HCT116 (cell line): Measurements from ENCODE around the gene KHDC3L. TPM values are rescaled to one million over a fixed set of nuclear protein-coding genes. Genes with fewer than 3 reads are reported as not detected.

ENCODE experiments used
- ATAC-seq: fragments of 200-7000 bp; cut with Tn5 transposase; 2 replicates; pipeline ENCODE4 v1.9.1; 2020; ENCODE audit warnings: mild to moderate bottlenecking, moderate library complexity
- BruUV-seq: library from RNA; stranded (reverse); fragments of 400-500 nt; replicated peaks from 2 replicates; lab custom pipeline; 2021; lab: Mats Ljungman, UMichigan
- CTCF ChIA-PET: fragments of 300-600 bp; sonication (Branson Sonifier 250); formaldehyde crosslinking; loops from one replicate; lab custom pipeline; 2021; ENCODE audit warnings: antibody characterized with exemption; lab: Charles Lee
- POLR2A ChIA-PET: fragments of 300-600, 350-600 bp; sonication (Branson Sonifier 250); formaldehyde crosslinking; loops from one replicate; lab custom pipeline; 2021; ENCODE audit warnings: antibody characterized with exemption; lab: Charles Lee
- RAD21 ChIA-PET, 2 experiments: fragments of 300-600 bp; sonication (Branson Sonifier 250); formaldehyde crosslinking; loops; one replicate each; lab custom pipeline; 2023; ENCODE audit warnings: low total read pairs in 2 of 2; ENCODE audit not compliant: uncharacterized antibody in 2 of 2, unreplicated experiment in 2 of 2, low non-redundant PET in 1 of 2; lab: Charles Lee
- DNase-seq: peaks from one replicate; pipeline ENCODE4 v3.0.0-alpha.2; 2010; ENCODE audit warnings: low read depth, low spot score
- H2AFZ ChIP-seq: fragments of 200-600 bp; shearing (Covaris generic), sonication (generic); 2 replicates; pipeline ENCODE4 v1.6.1; 2017; ENCODE audit warnings: low read depth, mixed run types, mixed read lengths, antibody characterized with exemption, low read length; ENCODE audit not compliant: poor library complexity, severe bottlenecking
- H3K27ac ChIP-seq: 2 replicates; pipeline ENCODE4 v1.5.1; 2012; ENCODE audit warnings: low read depth, low read length
- H3K27me3 ChIP-seq: fragments of 200-600 bp; sonication (generic); 2 replicates; pipeline ENCODE4 v1.6.1; 2016; ENCODE audit warnings: mixed run types, low read length, mixed read lengths; ENCODE audit not compliant: insufficient read depth
- H3K36me3 ChIP-seq, 2 experiments: fragments of 200-500 bp in 1 of 2; fragments of 200-600 bp in 1 of 2; sonication (Bioruptor generic) in 1 of 2; sonication (generic) in 1 of 2; 2 replicates each; pipeline versions ENCODE4 v1.5.1 to v1.6.1; 2014 to 2016; ENCODE audit warnings: low read length in 2 of 2, inconsistent platforms in 1 of 2, mixed read lengths in 1 of 2, mixed run types in 1 of 2; ENCODE audit not compliant: insufficient read depth in 2 of 2, control insufficient read depth in 1 of 2
- H3K4me1 ChIP-seq, 2 experiments: fragments of 200-600 bp in 1 of 2; sonication (generic) in 1 of 2; 2 replicates each; pipeline versions ENCODE4 v1.5.1 to v1.6.1; 2012 to 2017; ENCODE audit warnings: low read length in 2 of 2, inconsistent platforms in 1 of 2, mild to moderate bottlenecking in 1 of 2, mixed read lengths in 1 of 2, mixed run types in 1 of 2, moderate library complexity in 1 of 2; ENCODE audit not compliant: insufficient read depth in 2 of 2, control insufficient read depth in 1 of 2
- H3K4me2 ChIP-seq: fragments of 200-600 bp; sonication (generic); 2 replicates; pipeline ENCODE4 v1.6.1; 2017; ENCODE audit warnings: mixed run types, low read length, mixed read lengths
- H3K4me3 ChIP-seq, 2 experiments: fragments of 200-600 bp in 1 of 2; sonication (generic) in 1 of 2; replicated peaks in 1 of 2; 2 replicates each; pipeline ENCODE4 v1.5.1; 2011 to 2016; ENCODE audit warnings: low read length in 2 of 2, control low read depth in 1 of 2, low read depth in 1 of 2, mild to moderate bottlenecking in 1 of 2, mixed read lengths in 1 of 2, mixed run types in 1 of 2
- H3K79me2 ChIP-seq: fragments of 200-600 bp; sonication (generic); 2 replicates; pipeline ENCODE4 v1.6.1; 2017; ENCODE audit warnings: mild to moderate bottlenecking, mixed run types, low read length, moderate library complexity, mixed read lengths; ENCODE audit not compliant: insufficient read depth
- H3K9ac ChIP-seq: fragments of 200-600 bp; sonication (generic); 2 replicates; pipeline ENCODE4 v1.6.1; 2016; ENCODE audit warnings: low read length, mixed read lengths
- H3K9me2 ChIP-seq: fragments of 200-600 bp; sonication (generic), shearing (Covaris generic); 2 replicates; pipeline ENCODE4 v1.6.1; 2017; ENCODE audit warnings: mixed run types, mild to moderate bottlenecking, moderate library complexity; ENCODE audit not compliant: insufficient read depth
- H3K9me3 ChIP-seq, 2 experiments: fragments of 200-500 bp in 1 of 2; fragments of 200-600 bp in 1 of 2; sonication (Bioruptor generic) in 1 of 2; sonication (generic) in 1 of 2; 2 replicates each; pipeline ENCODE4 v1.6.1; 2014 to 2017; ENCODE audit warnings: low read length in 2 of 2, mixed read lengths in 2 of 2, inconsistent platforms in 1 of 2, low read depth in 1 of 2, mild to moderate bottlenecking in 1 of 2, mixed run types in 1 of 2, moderate library complexity in 1 of 2; ENCODE audit not compliant: control insufficient read depth in 1 of 2, insufficient read depth in 1 of 2
- H4K20me1 ChIP-seq: fragments of 200-600 bp; sonication (generic), shearing (Covaris generic); 2 replicates; pipeline ENCODE4 v1.6.1; 2017; ENCODE audit warnings: mixed run types, mild to moderate bottlenecking, moderate library complexity; ENCODE audit not compliant: insufficient read depth
- ATF3 ChIP-seq: IDR thresholded peaks from 2 replicates; pipeline ENCODE4 v1.6.1; 2012
- CBX3 ChIP-seq: IDR thresholded peaks from 2 replicates; pipeline ENCODE4 v1.6.1; 2012; ENCODE audit warnings: low read depth
- CEBPB ChIP-seq: IDR thresholded peaks from 2 replicates; pipeline ENCODE4 v1.6.1; 2012; ENCODE audit warnings: low read depth
- CTCF ChIP-seq, 3 experiments: fragments of 200-600 bp in 1 of 3; sonication (generic) in 1 of 3; IDR thresholded peaks in 2 of 3; conservative IDR thresholded peaks in 1 of 3; 2 replicates each; pipeline ENCODE4 v1.5.1; 2012 to 2017; ENCODE audit warnings: low read depth in 2 of 3, low read length in 2 of 3, antibody characterized with exemption in 1 of 3, borderline replicate concordance in 1 of 3, control low read depth in 1 of 3, mild to moderate bottlenecking in 1 of 3, mixed read lengths in 1 of 3, mixed run types in 1 of 3, moderate library complexity in 1 of 3; ENCODE audit not compliant: insufficient read depth in 1 of 3
- EGR1 ChIP-seq: IDR thresholded peaks from 2 replicates; pipeline ENCODE4 v1.6.1; 2012; ENCODE audit warnings: low read depth
- ELF1 ChIP-seq: IDR thresholded peaks from 2 replicates; pipeline ENCODE4 v1.6.1; 2012; ENCODE audit warnings: low read depth, borderline replicate concordance
- EZH2 ChIP-seq: fragments of 200-600 bp; sonication (generic); IDR thresholded peaks from 2 replicates; pipeline ENCODE4 v1.6.1; 2017; ENCODE audit warnings: antibody characterized with exemption, mixed run types
- EZH2phosphoT487 ChIP-seq: fragments of 200-600 bp; IDR thresholded peaks from 2 replicates; pipeline ENCODE4 v1.6.1; 2018; ENCODE audit warnings: antibody characterized with exemption, borderline replicate concordance
- JUND ChIP-seq: IDR thresholded peaks from 2 replicates; pipeline ENCODE4 v1.6.1; 2012
- MAX ChIP-seq: IDR thresholded peaks from 2 replicates; pipeline ENCODE4 v1.6.1; 2012
- POLR2A ChIP-seq: IDR thresholded peaks from 2 replicates; pipeline ENCODE4 v1.7.0; 2011; ENCODE audit warnings: borderline replicate concordance; ENCODE audit not compliant: insufficient read depth, insufficient read length; ENCODE audit errors: extremely low read depth
- POLR2AphosphoS5 ChIP-seq: IDR thresholded peaks from 2 replicates; pipeline ENCODE4 v1.6.1; 2011; ENCODE audit warnings: mild to moderate bottlenecking, low read depth, low read length, moderate library complexity
- REST ChIP-seq: IDR thresholded peaks from 2 replicates; pipeline ENCODE4 v1.6.1; 2012; ENCODE audit warnings: low read depth
- SP1 ChIP-seq: IDR thresholded peaks from 2 replicates; pipeline ENCODE4 v1.6.1; 2012; ENCODE audit warnings: low read depth
- SRF ChIP-seq: IDR thresholded peaks from 2 replicates; pipeline ENCODE4 v1.6.1; 2012; ENCODE audit warnings: low read depth
- TCF7L2 ChIP-seq: IDR thresholded peaks from 2 replicates; pipeline ENCODE4 v1.7.0; 2011; ENCODE audit warnings: borderline replicate concordance, inconsistent platforms; ENCODE audit not compliant: insufficient read depth, insufficient read length; ENCODE audit errors: extremely low read depth
- ZBTB33 ChIP-seq: IDR thresholded peaks from 2 replicates; pipeline ENCODE4 v1.6.1; 2011; ENCODE audit warnings: mild to moderate bottlenecking, low read length, moderate library complexity; ENCODE audit not compliant: insufficient replicate concordance; ENCODE audit errors: extremely low read depth
- ZFX ChIP-seq: fragments of 450-650 bp; IDR thresholded peaks from 2 replicates; pipeline ENCODE4 v1.6.1; 2017
- intact Hi-C: fragments of 100-400 bp; cut with micrococcal nuclease; formaldehyde crosslinking; loops from 2 replicates; pipeline ENCODE4 v1.10.0; 2022
- total RNA-seq: library from RNA; stranded (reverse); gene quantifications from one replicate; pipeline ENCODE4 v1.2.1, GENCODE V29; 2021; ENCODE audit not compliant: unreplicated experiment

KHDC3L gene
- total RNA-seq, 1 experiment from 2014 or later: not detected

- H3K4me3 ChIP-seq: no peak overlapping the region
- H4K20me1 ChIP-seq: no peaks in the 10 kb centered on the region
- H3K9ac ChIP-seq: no peak overlapping the region
- DNase-seq (no peak), ATAC-seq (no peak)
- ChIA-PET CTCF (no interaction called here), RAD21 (no interaction called here), POLR2A (no interaction called here)
- H3K9me2 ChIP-seq: no peaks in the 10 kb centered on the region
- H3K4me1 ChIP-seq: no peaks in the 10 kb centered on the region
- H3K27me3 ChIP-seq: no peaks in the 10 kb centered on the region
- H3K4me2 ChIP-seq: no peak overlapping the region
- no peak overlapping the region for H2AFZ ChIP-seq
- intact Hi-C loops: no loop called here
- H3K27ac ChIP-seq: no peak overlapping the region
- H3K9me3 ChIP-seq: no peaks in the 10 kb centered on the region
- TF ChIP-seq SP1 (no peak), MAX (no peak), EGR1 (no peak), SRF (no peak), CTCF (IDR thresholded peaks at IDR 0.05 in 2 of 3, conservative IDR thresholded peaks at IDR 0.05 in 1 of 3; ENCODE audit: borderline replicate concordance in 1 of 3, insufficient read depth in 1 of 3, low read depth in 2 of 3, low read length in 2 of 3) (no peak), CEBPB (no peak), REST (no peak), EZH2 (no peak), ZFX (no peak), POLR2AphosphoS5 (no peak), ATF3 (no peak), EZH2phosphoT487 (no peak), POLR2A (no peak), JUND (no peak), ZBTB33 (no peak), TCF7L2 (no peak), CBX3 (no peak), ELF1 (no peak)
- no peaks in the 10 kb centered on the region for H3K79me2 ChIP-seq
- BruUV-seq: no TSS peak
- H3K36me3 ChIP-seq: no peaks in the 10 kb centered on the region
Measured at GRCh38 chr6:73409395-73409794, 46.9 kb downstream of the KHDC3L start.
